ENCODE measurements around the gene EML5.

Gene EML5

GRCh38 chr14:88775532-88775931, 17.2 kb downstream of the EML5 start:
- Histone ChIP-seq H3K27me3 (ENCODE audit: low read length) (no peaks in the 10 kb centered on the region), H3K4me3 (ENCODE audit: insufficient read depth, low read length, poor library complexity, severe bottlenecking) (no peak overlapping the region), H3K9me3 (ENCODE audit: insufficient read depth, low read length) (no peaks in the 10 kb centered on the region), H3K27ac (ENCODE audit: low read depth, low read length) (no peak overlapping the region), H4K20me1 (ENCODE audit: low read depth, low read length) (no peaks in the 10 kb centered on the region), H3F3A (ENCODE audit: insufficient read depth) (no peaks in the 10 kb centered on the region), H3K9me2 (replicated peaks; ENCODE audit: insufficient read depth, low read length) (no peaks in the 10 kb centered on the region), H3K9ac (ENCODE audit: low read length) (no peak overlapping the region), H3K79me2 (ENCODE audit: insufficient read depth, low read length) (no peaks in the 10 kb centered on the region), H3K4me2 (ENCODE audit: low read depth, low read length, poor library complexity, severe bottlenecking) (no peak overlapping the region), H2AFZ (ENCODE audit: low read depth, low read length, severe bottlenecking) (no peak overlapping the region), H3K36me3 (ENCODE audit: low read length) (no peaks in the 10 kb centered on the region)
- TF ChIP-seq EZH2phosphoT487 (conservative IDR thresholded peaks at IDR 0.05; ENCODE audit: low read length) (no peak), CTCF (IDR thresholded peaks at IDR 0.05; ENCODE audit: insufficient read depth, low read length, poor library complexity, severe bottlenecking) (no peak)

GRCh38 chr14:88770736-88771135, 22.0 kb downstream of the EML5 start:
- Histone ChIP-seq H3K9me3 (ENCODE audit: insufficient read depth, low read length) (peaks cover 6% of the 10 kb centered on the region; the same call in 1 of the 2 replicates), H3K9ac (ENCODE audit: low read length) (no peak overlapping the region), H3K4me3 (ENCODE audit: insufficient read depth, low read length, poor library complexity, severe bottlenecking) (no peak overlapping the region), H3K27me3 (ENCODE audit: low read length) (no peaks in the 10 kb centered on the region), H2AFZ (ENCODE audit: low read depth, low read length, severe bottlenecking) (no peak overlapping the region), H4K20me1 (ENCODE audit: low read depth, low read length) (no peaks in the 10 kb centered on the region), H3K4me2 (ENCODE audit: low read depth, low read length, poor library complexity, severe bottlenecking) (no peak overlapping the region), H3F3A (ENCODE audit: insufficient read depth) (no peaks in the 10 kb centered on the region), H3K79me2 (ENCODE audit: insufficient read depth, low read length) (no peaks in the 10 kb centered on the region), H3K9me2 (replicated peaks; ENCODE audit: insufficient read depth, low read length) (no peaks in the 10 kb centered on the region), H3K27ac (ENCODE audit: low read depth, low read length) (no peak overlapping the region), H3K36me3 (ENCODE audit: low read length) (no peaks in the 10 kb centered on the region)
- TF ChIP-seq CTCF (IDR thresholded peaks at IDR 0.05; ENCODE audit: insufficient read depth, low read length, poor library complexity, severe bottlenecking) (no peak), EZH2phosphoT487 (conservative IDR thresholded peaks at IDR 0.05; ENCODE audit: low read length) (no peak)

GRCh38 chr14:88765130-88765529, 27.6 kb downstream of the EML5 start:
- no peaks in the 10 kb centered on the region for H3K36me3 ChIP-seq (ENCODE audit: low read length)
- no peak overlapping the region for H3K4me3 ChIP-seq (ENCODE audit: insufficient read depth, low read length, poor library complexity, severe bottlenecking)
- H2AFZ ChIP-seq (ENCODE audit: low read depth, low read length, severe bottlenecking), result no peak overlapping the region
- H3K4me2 ChIP-seq (ENCODE audit: low read depth, low read length, poor library complexity, severe bottlenecking), result no peak overlapping the region
- no peak for TF ChIP-seq EZH2phosphoT487 (conservative IDR thresholded peaks at IDR 0.05; ENCODE audit: low read length)
- no peak for TF ChIP-seq CTCF (IDR thresholded peaks at IDR 0.05; ENCODE audit: insufficient read depth, low read length, poor library complexity, severe bottlenecking)
- H3F3A ChIP-seq (ENCODE audit: insufficient read depth), result no peaks in the 10 kb centered on the region
- no peaks in the 10 kb centered on the region for H3K27me3 ChIP-seq (ENCODE audit: low read length)
- H3K9me3 ChIP-seq (ENCODE audit: insufficient read depth, low read length), result peaks cover 6% of the 10 kb centered on the region; the same call in 1 of the 2 replicates
- H3K27ac ChIP-seq (ENCODE audit: low read depth, low read length), result no peak overlapping the region
- no peaks in the 10 kb centered on the region for H3K9me2 ChIP-seq (replicated peaks; ENCODE audit: insufficient read depth, low read length)
- H3K9ac ChIP-seq (ENCODE audit: low read length), result no peak overlapping the region
- no peaks in the 10 kb centered on the region for H4K20me1 ChIP-seq (ENCODE audit: low read depth, low read length)
- no peaks in the 10 kb centered on the region for H3K79me2 ChIP-seq (ENCODE audit: insufficient read depth, low read length)

Data from SU-DHL-6 (cell line).